ENCODE data around the gene CTSO. TPM values are rescaled to one million over a fixed set of nuclear protein-coding genes. Genes with fewer than 3 reads are reported as not detected.
"Not testable (repeated sequence)": the region's sequence is repeated elsewhere in the genome, so short reads cannot be mapped to it uniquely, and the experiment has no call there.

CTSO gene
- total RNA-seq, 1 experiment from 2014 or later = 2.9 TPM

GRCh38 chr4:155900381-155900780 lies 53.3 kb downstream of the CTSO start:
- TF ChIP-seq CTCF (IDR thresholded peaks at IDR 0.05; ENCODE audit: insufficient read depth in 1 of 2, low read depth in 1 of 2, low read length in 1 of 2, severe bottlenecking in 1 of 2, unreplicated experiment in 1 of 2) = no peak
- Histone ChIP-seq H3K27me3 (replicated peaks; ENCODE audit: control insufficient read depth, insufficient read depth, low read length) (no peaks in the 10 kb centered on the region), H3K4me1 (peaks cover 34% of the 10 kb centered on the region), H3K9me3 (peaks cover 4% of the 10 kb centered on the region), H3K4me3 (ENCODE audit: low read depth, low read length) (no peak overlapping the region), H3K36me3 (ENCODE audit: control insufficient read depth, insufficient read depth, low read length) (no peaks in the 10 kb centered on the region)
- Mint-ChIP-seq H3K36me3 (ENCODE audit: insufficient read depth, unreplicated experiment) (no peaks in the 10 kb centered on the region), H3K9me3 (ENCODE audit: unreplicated experiment) (peaks cover 11% of the 10 kb centered on the region), H3K4me3 (ENCODE audit: unreplicated experiment) (no peak overlapping the region), H3K27me3 (ENCODE audit: insufficient read depth, unreplicated experiment) (no peaks in the 10 kb centered on the region), H3K4me1 (ENCODE audit: low read depth, unreplicated experiment) (peaks cover 14% of the 10 kb centered on the region), H3K27ac (ENCODE audit: unreplicated experiment) (no peak overlapping the region)
- POLR2A ChIA-PET = no interaction called here
- DNase-seq = no peak
- intact Hi-C loops (cut with micrococcal nuclease; ENCODE audit: unreplicated experiment) = loop anchor here (5.0 kb wide), 2 partner anchors 42 to 63 kb away; no protein-coding TSS in a partner anchor
- CTCF ChIA-PET = no interaction called here
- no TSS peak for BruUV-seq (replicated peaks)

- H3K36me3 ChIP-seq (ENCODE audit: control insufficient read depth, insufficient read depth, low read length) = no peaks in the 10 kb centered on the region
- H3K9me3 Mint-ChIP-seq (ENCODE audit: unreplicated experiment) = peaks cover 11% of the 10 kb centered on the region
- no peaks in the 10 kb centered on the region for H3K27me3 Mint-ChIP-seq (ENCODE audit: insufficient read depth, unreplicated experiment)
- no peak overlapping the region for H3K4me3 ChIP-seq (ENCODE audit: low read depth, low read length)
- intact Hi-C loops (cut with micrococcal nuclease; ENCODE audit: unreplicated experiment) = loop anchor here (5.0 kb wide), 2 partner anchors 42 to 63 kb away; no protein-coding TSS in a partner anchor
- no peak for DNase-seq
- no peaks in the 10 kb centered on the region for H3K27me3 ChIP-seq (replicated peaks; ENCODE audit: control insufficient read depth, insufficient read depth, low read length)
- CTCF ChIA-PET = no interaction called here
- no peaks in the 10 kb centered on the region; the same call in 1 of the 2 replicates for H3K9me3 ChIP-seq
- no TSS peak for BruUV-seq (replicated peaks)
- POLR2A ChIA-PET = no interaction called here
- TF ChIP-seq CTCF (IDR thresholded peaks at IDR 0.05; ENCODE audit: insufficient read depth in 1 of 2, low read depth in 1 of 2, low read length in 1 of 2, severe bottlenecking in 1 of 2, unreplicated experiment in 1 of 2) = no peak
- no peak overlapping the region for H3K4me3 Mint-ChIP-seq (ENCODE audit: unreplicated experiment)
- peaks cover 30% of the 10 kb centered on the region for H3K4me1 ChIP-seq
- H3K27ac Mint-ChIP-seq (ENCODE audit: unreplicated experiment) = no peak overlapping the region
- no peaks in the 10 kb centered on the region for H3K36me3 Mint-ChIP-seq (ENCODE audit: insufficient read depth, unreplicated experiment)
- peaks cover 14% of the 10 kb centered on the region for H3K4me1 Mint-ChIP-seq (ENCODE audit: low read depth, unreplicated experiment)
Observed at GRCh38 chr4:155899891-155900290, 53.8 kb downstream of the CTSO start.

- peaks cover 14% of the 10 kb centered on the region for H3K4me1 ChIP-seq
- H3K27me3 Mint-ChIP-seq (ENCODE audit: insufficient read depth, unreplicated experiment); H3K9me3 ChIP-seq; POLR2A ChIA-PET; H3K4me3 ChIP-seq (ENCODE audit: low read depth, low read length); BruUV-seq (replicated peaks); H3K36me3 ChIP-seq (ENCODE audit: control insufficient read depth, insufficient read depth, low read length); intact Hi-C loops (cut with micrococcal nuclease; ENCODE audit: unreplicated experiment); H3K27me3 ChIP-seq (replicated peaks; ENCODE audit: control insufficient read depth, insufficient read depth, low read length); H3K36me3 Mint-ChIP-seq (ENCODE audit: insufficient read depth, unreplicated experiment); H3K27ac Mint-ChIP-seq (ENCODE audit: unreplicated experiment); H3K4me1 Mint-ChIP-seq (ENCODE audit: low read depth, unreplicated experiment); H3K4me3 Mint-ChIP-seq (ENCODE audit: unreplicated experiment); CTCF ChIA-PET; DNase-seq: not testable (repeated sequence)
- peaks cover 20% of the 10 kb centered on the region for H3K9me3 Mint-ChIP-seq (ENCODE audit: unreplicated experiment)
Observed at GRCh38 chr4:155898371-155898770, 55.3 kb downstream of the CTSO start.

DNA sequence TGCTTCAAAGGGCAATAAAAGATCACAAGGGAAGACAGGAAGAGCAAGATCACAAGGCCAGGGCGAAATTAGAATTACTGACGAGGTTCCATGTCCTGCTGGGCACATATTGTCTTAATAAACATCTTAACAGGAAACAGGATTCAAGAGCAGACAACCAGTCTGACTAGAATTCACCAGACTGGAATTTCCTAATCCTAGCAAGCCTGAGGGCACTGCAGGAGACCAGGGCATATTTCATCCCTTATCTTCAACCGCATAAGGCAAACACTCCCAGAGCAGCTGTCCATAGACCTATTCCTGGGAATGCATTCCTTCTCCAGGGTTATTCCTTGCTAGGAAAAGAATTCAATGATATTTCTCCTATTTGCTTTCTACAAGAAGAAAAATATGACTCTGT lies 62.6 kb downstream of the CTSO start:
- no peak for TF ChIP-seq CTCF (IDR thresholded peaks at IDR 0.05; ENCODE audit: insufficient read depth in 1 of 2, low read depth in 1 of 2, low read length in 1 of 2, severe bottlenecking in 1 of 2, unreplicated experiment in 1 of 2)
- DNase-seq = peak; percentile 7 to 33
- Histone ChIP-seq H3K9me3 (no peaks in the 10 kb centered on the region; the same call in 1 of the 2 replicates), H3K4me3 (ENCODE audit: low read depth, low read length) (no peak overlapping the region), H3K27me3 (replicated peaks; ENCODE audit: control insufficient read depth, insufficient read depth, low read length) (no peaks in the 10 kb centered on the region), H3K4me1 (no peaks in the 10 kb centered on the region), H3K36me3 (ENCODE audit: control insufficient read depth, insufficient read depth, low read length) (no peaks in the 10 kb centered on the region)
- Mint-ChIP-seq H3K4me1 (ENCODE audit: low read depth, unreplicated experiment) (no peaks in the 10 kb centered on the region), H3K36me3 (ENCODE audit: insufficient read depth, unreplicated experiment) (no peaks in the 10 kb centered on the region), H3K4me3 (ENCODE audit: unreplicated experiment) (no peak overlapping the region), H3K27me3 (ENCODE audit: insufficient read depth, unreplicated experiment) (no peaks in the 10 kb centered on the region), H3K9me3 (ENCODE audit: unreplicated experiment) (peaks cover 38% of the 10 kb centered on the region), H3K27ac (ENCODE audit: unreplicated experiment) (no peak overlapping the region)
- CTCF ChIA-PET = no interaction called here
- intact Hi-C loops (cut with micrococcal nuclease; ENCODE audit: unreplicated experiment) = no loop called here
- no TSS peak for BruUV-seq (replicated peaks)
- POLR2A ChIA-PET = no interaction called here

All from Caco-2 (cell line).